GM13976 (cell line): ENCODE measurements around the gene TLR1.
A peak's percentile ranks its signal among the peaks of the same experiment; 100 is the strongest.

ENCODE experiments used
- DNase-seq: peaks from one replicate; pipeline ENCODE4 v3.0.0; 2012; ENCODE audit warnings: low spot score
- in situ Hi-C: fragments of 300-500 bp; cut with MboI; formaldehyde crosslinking; loops from one replicate; pipeline ENCODE4 v1.12.0; 2022; ENCODE audit warnings: low sequenced_read_pairs, mixed read lengths, inconsistent platforms; ENCODE audit not compliant: unreplicated experiment
- TF ChIP-seq, protein P1 (sequence below): IDR thresholded peaks from 2 replicates; pipeline ENCODE4 v1.5.1; 2012; ENCODE audit warnings: borderline replicate concordance, mild to moderate bottlenecking; ENCODE audit not compliant: insufficient read depth; ENCODE audit errors: extremely low read depth, missing control alignments, control extremely low read depth

The TLR1 gene

DNA sequence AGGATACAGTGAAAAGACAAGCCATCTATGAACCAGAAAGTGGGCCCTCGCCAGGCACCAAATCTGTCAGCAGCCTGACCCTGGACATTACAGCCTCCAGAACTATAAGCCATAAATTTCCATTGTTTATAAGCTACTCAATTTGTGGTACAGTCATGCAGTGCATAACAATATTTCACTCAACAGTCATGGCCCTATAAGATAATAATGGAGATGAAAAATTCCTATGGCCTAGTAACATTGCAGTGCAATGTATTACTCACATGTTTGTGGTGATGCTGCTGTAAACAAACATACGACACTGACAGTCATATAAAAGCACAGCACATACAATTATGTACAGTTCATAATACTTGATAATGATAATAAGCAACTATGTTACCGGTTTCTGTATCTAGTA is 17.1 kb upstream of the TLR1 start:
- no peak for DNase-seq
- in situ Hi-C loops = no loop called here
- TF ChIP-seq, protein P1, sequence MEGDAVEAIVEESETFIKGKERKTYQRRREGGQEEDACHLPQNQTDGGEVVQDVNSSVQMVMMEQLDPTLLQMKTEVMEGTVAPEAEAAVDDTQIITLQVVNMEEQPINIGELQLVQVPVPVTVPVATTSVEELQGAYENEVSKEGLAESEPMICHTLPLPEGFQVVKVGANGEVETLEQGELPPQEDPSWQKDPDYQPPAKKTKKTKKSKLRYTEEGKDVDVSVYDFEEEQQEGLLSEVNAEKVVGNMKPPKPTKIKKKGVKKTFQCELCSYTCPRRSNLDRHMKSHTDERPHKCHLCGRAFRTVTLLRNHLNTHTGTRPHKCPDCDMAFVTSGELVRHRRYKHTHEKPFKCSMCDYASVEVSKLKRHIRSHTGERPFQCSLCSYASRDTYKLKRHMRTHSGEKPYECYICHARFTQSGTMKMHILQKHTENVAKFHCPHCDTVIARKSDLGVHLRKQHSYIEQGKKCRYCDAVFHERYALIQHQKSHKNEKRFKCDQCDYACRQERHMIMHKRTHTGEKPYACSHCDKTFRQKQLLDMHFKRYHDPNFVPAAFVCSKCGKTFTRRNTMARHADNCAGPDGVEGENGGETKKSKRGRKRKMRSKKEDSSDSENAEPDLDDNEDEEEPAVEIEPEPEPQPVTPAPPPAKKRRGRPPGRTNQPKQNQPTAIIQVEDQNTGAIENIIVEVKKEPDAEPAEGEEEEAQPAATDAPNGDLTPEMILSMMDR = no peak

DNA sequence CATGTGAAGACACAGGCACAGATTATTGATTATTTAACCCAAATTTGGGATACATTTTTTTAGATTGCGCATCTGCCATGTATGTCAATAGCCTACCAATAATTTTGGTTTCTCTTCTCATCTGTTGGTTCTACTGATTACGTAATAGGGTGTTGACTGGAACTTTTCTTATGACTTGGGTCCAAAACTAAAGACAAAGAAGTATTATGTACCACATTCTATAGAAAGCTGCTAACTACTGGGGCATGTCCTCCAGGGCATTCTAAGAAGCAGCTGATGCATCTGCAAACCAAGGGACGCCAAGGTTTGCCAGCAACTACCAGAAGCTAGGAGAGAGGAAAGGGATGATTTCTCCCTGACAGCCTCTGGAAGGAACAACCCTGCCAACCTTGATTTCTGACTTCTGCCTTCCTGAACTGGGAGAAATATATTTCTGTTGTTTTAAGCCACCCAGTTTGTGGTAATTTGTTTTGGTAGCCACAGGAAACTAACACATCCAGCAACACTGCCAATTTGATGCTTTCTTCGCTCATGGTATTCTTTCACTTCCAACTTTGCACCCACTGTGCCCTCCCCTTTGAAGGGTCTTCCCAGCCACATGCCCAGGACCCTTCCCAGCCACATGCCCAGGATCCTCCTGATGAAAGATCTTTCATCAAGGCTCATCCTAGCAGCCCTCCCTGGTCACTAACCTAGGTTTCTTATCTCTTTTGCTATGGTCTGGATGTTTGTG is 15.9 kb upstream of the TLR1 start:
- in situ Hi-C loops = no loop called here
- TF ChIP-seq, protein P1 = no peak
- DNase-seq = peak; percentile 57

DNA sequence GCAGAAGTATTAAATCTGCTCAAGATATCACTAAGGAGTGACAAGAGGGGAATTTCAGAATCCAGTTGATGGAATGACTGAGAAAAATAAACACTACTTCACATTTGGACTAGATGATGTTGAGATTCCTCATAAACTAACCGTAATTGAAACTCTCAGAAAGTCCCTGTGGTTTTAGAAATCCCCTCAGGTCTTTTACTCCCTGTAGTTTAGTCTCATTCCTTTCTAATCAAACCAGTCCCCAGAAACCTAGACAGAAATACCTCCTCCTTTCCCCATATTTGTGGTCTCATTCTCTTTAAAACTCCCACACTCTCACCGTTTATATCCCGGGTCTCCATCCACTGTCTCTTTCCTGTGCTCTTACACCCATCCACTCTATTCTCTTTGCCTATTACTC is 15.0 kb upstream of the TLR1 start:
- no peak for DNase-seq
- TF ChIP-seq, protein P1 = no peak
- in situ Hi-C loops = no loop called here

DNA sequence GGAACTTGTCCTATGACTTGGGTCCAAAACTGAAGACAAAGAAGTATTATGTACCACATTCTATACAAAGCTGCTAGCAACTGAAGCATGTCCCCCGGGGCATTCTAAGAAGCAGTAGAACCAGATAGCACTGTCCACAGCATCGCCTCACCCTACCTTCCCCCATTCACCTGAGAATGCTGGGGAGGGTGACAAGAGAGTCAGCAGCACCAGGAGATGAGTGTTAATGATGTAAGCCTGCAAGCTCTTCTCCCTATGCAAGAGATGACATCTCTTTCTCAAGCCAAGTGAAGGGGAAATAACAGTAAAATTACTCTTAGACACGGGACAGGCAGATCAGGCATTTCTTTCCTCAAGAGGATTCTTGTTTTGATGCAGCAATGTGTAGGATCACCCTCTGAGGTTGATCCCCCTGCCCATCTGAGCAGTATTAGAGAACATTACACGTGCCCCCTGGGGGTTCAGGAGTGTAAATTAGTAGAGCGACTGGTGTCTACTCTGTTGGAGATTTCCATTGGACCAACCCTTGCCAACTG is 13.9 kb upstream of the TLR1 start:
- TF ChIP-seq, protein P1 = no peak
- peak; percentile 60 for DNase-seq
- in situ Hi-C loops = no loop called here

DNA sequence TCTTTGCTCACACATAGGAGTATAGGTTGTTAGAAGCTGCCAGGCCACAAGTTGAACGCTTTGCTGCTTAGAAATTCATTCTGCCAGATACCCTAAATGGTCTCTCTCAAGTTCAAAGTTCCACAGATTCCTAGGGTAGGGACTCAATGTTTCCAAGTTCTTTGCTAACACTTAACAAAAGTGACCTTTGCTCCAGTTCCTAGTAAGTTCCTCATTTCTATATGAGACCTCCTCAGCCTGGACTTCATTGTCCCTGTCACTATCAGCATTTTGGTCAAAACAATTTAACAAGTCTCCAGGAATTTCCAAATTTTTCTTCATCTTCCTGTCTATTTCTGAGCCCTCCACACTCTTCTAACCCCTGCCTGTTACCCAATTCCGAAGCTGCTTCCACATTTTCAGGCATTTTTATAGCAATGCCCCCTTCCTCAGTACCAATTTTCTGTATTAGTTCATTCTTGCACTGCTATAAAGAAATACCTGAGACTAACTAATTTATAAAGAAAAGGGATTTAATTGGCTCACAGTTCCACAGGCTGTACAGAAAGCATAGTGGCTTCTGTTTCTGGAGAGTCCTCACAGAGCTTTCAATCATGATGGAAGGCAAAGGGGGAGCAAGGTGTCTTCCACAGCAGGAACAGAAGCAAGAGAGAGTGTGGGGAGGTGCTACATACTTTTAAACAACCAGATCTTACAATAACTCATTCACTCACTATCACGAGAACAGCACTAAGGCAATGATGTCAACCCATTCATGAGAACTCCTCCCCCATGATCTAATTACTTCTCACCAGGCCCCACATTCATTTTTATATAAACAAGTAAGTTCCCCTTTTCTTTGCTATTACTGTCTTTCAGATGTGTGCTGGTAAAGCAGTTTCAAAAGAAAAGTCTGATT is 11.5 kb upstream of the TLR1 start:
- TF ChIP-seq, protein P1 = no peak
- in situ Hi-C loops = no loop called here
- DNase-seq = peak; percentile 51

DNA sequence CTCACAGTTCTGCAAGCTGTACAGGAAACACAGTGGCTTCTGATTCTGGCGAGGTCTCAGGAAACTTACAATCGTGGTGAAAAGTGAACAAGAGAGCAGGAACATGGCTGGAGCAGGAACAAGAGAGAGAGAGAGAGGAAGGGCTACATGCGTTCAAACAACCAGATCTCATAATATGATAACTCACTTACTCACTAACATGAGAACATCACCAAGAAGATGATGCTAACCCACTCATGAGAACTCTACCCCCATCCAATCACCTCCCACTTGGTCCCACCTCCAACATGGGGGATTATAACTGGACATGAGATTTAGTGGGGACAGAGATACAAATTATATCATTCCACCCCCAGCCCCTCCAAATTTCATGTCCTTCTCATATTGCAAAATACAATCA is 9.8 kb upstream of the TLR1 start:
- no peak for DNase-seq
- TF ChIP-seq, protein P1 = no peak
- in situ Hi-C loops = no loop called here
